HL-60 (cell line): ENCODE results near the gene AKAP6.

Experiments
- CTCF ChIP-seq: IDR thresholded peaks from one replicate; pipeline ENCODE4 v1.5.1; 2011; ENCODE audit warnings: low read length, control low read depth, inconsistent platforms; ENCODE audit not compliant: insufficient read depth
- POLR2AphosphoS5 ChIP-seq: IDR thresholded peaks from 2 replicates; pipeline ENCODE4 v1.6.1; 2012; ENCODE audit warnings: low read depth

- TF ChIP-seq CTCF (no peak), POLR2AphosphoS5 (no peak)
Measured at GRCh38 chr14:32648434-32648833, 319.3 kb downstream of the AKAP6 start.
